SK-N-SH (cell line): Measurements from ENCODE around the gene RAPGEF3. TPM values are rescaled to one million over a fixed set of nuclear protein-coding genes. Genes with fewer than 3 reads are reported as not detected.

Experiments used
- EP300 ChIP-seq, 2 experiments: IDR thresholded peaks; 2 replicates each; pipeline versions ENCODE4 v1.4.0 to v1.6.1; 2012; ENCODE audit warnings: borderline replicate concordance in 1 of 2, low read depth in 1 of 2, low read length in 1 of 2
- FOSL2 ChIP-seq: IDR thresholded peaks from 2 replicates; pipeline ENCODE4 v1.4.0; 2012; ENCODE audit warnings: low read depth, mild to moderate bottlenecking, moderate library complexity, borderline replicate concordance
- FOXM1 ChIP-seq: IDR thresholded peaks from 2 replicates; pipeline ENCODE4 v1.4.0; 2012; ENCODE audit warnings: low read depth, mild to moderate bottlenecking
- GATA2 ChIP-seq: sonication (generic); formaldehyde crosslinking; IDR thresholded peaks from 2 replicates; pipeline ENCODE4 v1.5.0; 2020; ENCODE audit warnings: mild to moderate bottlenecking, missing genetic modification reagents
- NRF1 ChIP-seq: IDR thresholded peaks from 2 replicates; pipeline ENCODE4 v1.6.1; 2012; ENCODE audit warnings: low read depth, mild to moderate bottlenecking, low read length
- RFX5 ChIP-seq: IDR thresholded peaks from 2 replicates; pipeline ENCODE4 v1.6.1; 2012; ENCODE audit warnings: mild to moderate bottlenecking, improper control_type of control experiment, low read length
- TAF1 ChIP-seq: IDR thresholded peaks from 2 replicates; pipeline ENCODE4 v1.6.1; 2012; ENCODE audit warnings: low read depth, mild to moderate bottlenecking, low read length, moderate library complexity, borderline replicate concordance
- USF2 ChIP-seq: fragments of 150-350 bp; IDR thresholded peaks from 2 replicates; pipeline ENCODE4 v1.6.1; 2017; ENCODE audit warnings: antibody characterized with exemption, low read length, low read depth, borderline replicate concordance
- ZBTB33 ChIP-seq: IDR thresholded peaks from 2 replicates; pipeline ENCODE4 v1.4.0; 2012; ENCODE audit warnings: low read depth, borderline replicate concordance
- polyA plus RNA-seq, 3 experiments: library from polyadenylated mRNA; depleted of rRNA; stranded (reverse); fragments of >200 nt; gene quantifications; 2 replicates each; pipeline ENCODE4 v1.2.3, GENCODE V29; 2012
- TF ChIP-seq, protein P1 (sequence below): IDR thresholded peaks from 2 replicates; pipeline ENCODE4; 2012
- TF ChIP-seq, protein P2 (sequence below): fragments of 200-600 bp; sonication (generic); IDR thresholded peaks from 2 replicates; pipeline ENCODE4 v1.6.1; 2017; ENCODE audit warnings: antibody characterized with exemption, mild to moderate bottlenecking, moderate library complexity
- TF ChIP-seq, protein P3 (sequence below): fragments of 150-350 bp; IDR thresholded peaks from 2 replicates; pipeline ENCODE4 v1.6.1; 2016; ENCODE audit warnings: mild to moderate bottlenecking, low read depth, low read length

RAPGEF3 gene
- polyA plus RNA-seq, 1 of the 3 experiments (the other 2 are of a cell fraction): 0.90 TPM

- TF ChIP-seq NRF1: peak; percentile 21; the same call in 1 of the 2 replicates
- TF ChIP-seq, protein P1, sequence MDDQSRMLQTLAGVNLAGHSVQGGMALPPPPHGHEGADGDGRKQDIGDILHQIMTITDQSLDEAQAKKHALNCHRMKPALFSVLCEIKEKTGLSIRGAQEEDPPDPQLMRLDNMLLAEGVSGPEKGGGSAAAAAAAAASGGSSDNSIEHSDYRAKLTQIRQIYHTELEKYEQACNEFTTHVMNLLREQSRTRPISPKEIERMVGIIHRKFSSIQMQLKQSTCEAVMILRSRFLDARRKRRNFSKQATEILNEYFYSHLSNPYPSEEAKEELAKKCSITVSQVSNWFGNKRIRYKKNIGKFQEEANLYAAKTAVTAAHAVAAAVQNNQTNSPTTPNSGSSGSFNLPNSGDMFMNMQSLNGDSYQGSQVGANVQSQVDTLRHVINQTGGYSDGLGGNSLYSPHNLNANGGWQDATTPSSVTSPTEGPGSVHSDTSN: no peak
- TF ChIP-seq TAF1: no peak
- TF ChIP-seq EP300 (IDR thresholded peaks at IDR 0.05; ENCODE audit: borderline replicate concordance in 1 of 2, low read depth in 1 of 2, low read length in 1 of 2): no peak
- no peak for TF ChIP-seq FOSL2
- TF ChIP-seq RFX5: no peak
- no peak for TF ChIP-seq USF2
- TF ChIP-seq, protein P2, sequence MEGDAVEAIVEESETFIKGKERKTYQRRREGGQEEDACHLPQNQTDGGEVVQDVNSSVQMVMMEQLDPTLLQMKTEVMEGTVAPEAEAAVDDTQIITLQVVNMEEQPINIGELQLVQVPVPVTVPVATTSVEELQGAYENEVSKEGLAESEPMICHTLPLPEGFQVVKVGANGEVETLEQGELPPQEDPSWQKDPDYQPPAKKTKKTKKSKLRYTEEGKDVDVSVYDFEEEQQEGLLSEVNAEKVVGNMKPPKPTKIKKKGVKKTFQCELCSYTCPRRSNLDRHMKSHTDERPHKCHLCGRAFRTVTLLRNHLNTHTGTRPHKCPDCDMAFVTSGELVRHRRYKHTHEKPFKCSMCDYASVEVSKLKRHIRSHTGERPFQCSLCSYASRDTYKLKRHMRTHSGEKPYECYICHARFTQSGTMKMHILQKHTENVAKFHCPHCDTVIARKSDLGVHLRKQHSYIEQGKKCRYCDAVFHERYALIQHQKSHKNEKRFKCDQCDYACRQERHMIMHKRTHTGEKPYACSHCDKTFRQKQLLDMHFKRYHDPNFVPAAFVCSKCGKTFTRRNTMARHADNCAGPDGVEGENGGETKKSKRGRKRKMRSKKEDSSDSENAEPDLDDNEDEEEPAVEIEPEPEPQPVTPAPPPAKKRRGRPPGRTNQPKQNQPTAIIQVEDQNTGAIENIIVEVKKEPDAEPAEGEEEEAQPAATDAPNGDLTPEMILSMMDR: peak; percentile 92
- TF ChIP-seq ZBTB33: no peak
- TF ChIP-seq, protein P3, sequence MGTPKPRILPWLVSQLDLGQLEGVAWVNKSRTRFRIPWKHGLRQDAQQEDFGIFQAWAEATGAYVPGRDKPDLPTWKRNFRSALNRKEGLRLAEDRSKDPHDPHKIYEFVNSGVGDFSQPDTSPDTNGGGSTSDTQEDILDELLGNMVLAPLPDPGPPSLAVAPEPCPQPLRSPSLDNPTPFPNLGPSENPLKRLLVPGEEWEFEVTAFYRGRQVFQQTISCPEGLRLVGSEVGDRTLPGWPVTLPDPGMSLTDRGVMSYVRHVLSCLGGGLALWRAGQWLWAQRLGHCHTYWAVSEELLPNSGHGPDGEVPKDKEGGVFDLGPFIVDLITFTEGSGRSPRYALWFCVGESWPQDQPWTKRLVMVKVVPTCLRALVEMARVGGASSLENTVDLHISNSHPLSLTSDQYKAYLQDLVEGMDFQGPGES: no peak
- TF ChIP-seq FOXM1: no peak
- no peak for TF ChIP-seq GATA2 (CRISPR knock-in tag)
Measured at GRCh38 chr12:47779301-47779942, 20.7 kb upstream of the RAPGEF3 start (continued).
